K562 (cell line): Measurements from ENCODE around the gene LLGL1. TPM values are rescaled to one million over a fixed set of nuclear protein-coding genes. Genes with fewer than 3 reads are reported as not detected.

Experiments used
- ATAC-seq: fragments of 200-7000 bp; cut with Tn5 transposase; 3 replicates; pipeline ENCODE4 v1.9.1; 2020; ENCODE audit warnings: moderate library complexity
- BruUV-seq: library from RNA; stranded (reverse); fragments of 400-500 nt; replicated peaks from 2 replicates; lab custom pipeline; 2021; lab: Mats Ljungman, UMichigan
- CTCF ChIA-PET: fragments of 300-600 bp; formaldehyde crosslinking; extraction: SDS; loops from one replicate; lab custom pipeline; 2021; ENCODE audit warnings: low intra/inter-chr PET ratio; lab: Yijun Ruan, JAX
- POLR2A ChIA-PET: fragments of 300-600, 350-650 bp; sonication (Branson Sonifier 250); formaldehyde crosslinking; extraction: SDS; loops from one replicate; lab custom pipeline; 2021; ENCODE audit warnings: antibody characterized with exemption, inconsistent platforms; lab: Yijun Ruan, JAX
- DNase-seq, 4 experiments: peaks; one replicate each; pipeline versions ENCODE4 v3.0.0 to v3.0.0-alpha.2; 2011 to 2018; ENCODE audit warnings: low spot score in 3 of 4, mixed read lengths in 3 of 4; ENCODE audit errors: extremely low read depth in 1 of 4
- FAIRE-seq: peaks from 2 replicates; lab custom pipeline; 2011; peaks lifted over from hg19 to GRCh38; lab: Jason Lieb, UNC
- H2AFZ ChIP-seq: 2 replicates; pipeline ENCODE4 v1.6.0; 2011; ENCODE audit warnings: low read depth, low read length, control low read depth, inconsistent platforms
- H3K27ac ChIP-seq: fragments of 200-600 bp; 3 replicates; pipeline ENCODE4 v1.8.0; 2011; ENCODE audit warnings: low read depth, mild to moderate bottlenecking, control low read depth, inconsistent platforms, low read length, moderate library complexity, mixed read lengths; ENCODE audit errors: extremely low read depth
- H3K27me3 ChIP-seq, 2 experiments: fragments of 300-600 bp in 1 of 2; 2 replicates in 1 of 2; 3 replicates in 1 of 2; pipeline versions ENCODE4 v1.6.0 to v1.8.0; 2011; ENCODE audit warnings: inconsistent platforms in 2 of 2, low read length in 2 of 2, mild to moderate bottlenecking in 1 of 2, mixed read lengths in 1 of 2, moderate library complexity in 1 of 2; ENCODE audit not compliant: control insufficient read depth in 2 of 2, insufficient read depth in 2 of 2
- H3K36me3 ChIP-seq: fragments of 300-600 bp; 3 replicates; pipeline ENCODE4 v1.8.0; 2011; ENCODE audit warnings: mild to moderate bottlenecking, low read length, inconsistent platforms; ENCODE audit not compliant: control insufficient read depth, insufficient read depth
- H3K4me1 ChIP-seq, 2 experiments: fragments of 200-600 bp in 1 of 2; replicated peaks in 1 of 2; 2 replicates in 1 of 2; 3 replicates in 1 of 2; pipeline versions ENCODE4 v1.5.1 to v1.8.0; 2011; ENCODE audit warnings: inconsistent platforms in 2 of 2, low read length in 2 of 2, mild to moderate bottlenecking in 1 of 2, mixed read lengths in 1 of 2, moderate library complexity in 1 of 2; ENCODE audit not compliant: control insufficient read depth in 2 of 2, insufficient read depth in 2 of 2
- H3K4me2 ChIP-seq: 2 replicates; pipeline ENCODE4 v1.6.1; 2011; ENCODE audit warnings: low read length, control low read depth, inconsistent platforms, mixed read lengths; ENCODE audit not compliant: insufficient read depth
- H3K4me3 ChIP-seq: fragments of 200-600 bp; sonication (generic), shearing (Covaris generic); 2 replicates; pipeline ENCODE4 v1.5.1; 2016; ENCODE audit warnings: control low read depth, inconsistent platforms
- H3K79me2 ChIP-seq: fragments of 200-600 bp; 3 replicates; pipeline ENCODE4 v1.8.0; 2011; ENCODE audit warnings: low read length, inconsistent platforms; ENCODE audit not compliant: control insufficient read depth, insufficient read depth
- H3K9ac ChIP-seq, 2 experiments: 2 replicates each; pipeline versions ENCODE4 v1.6.0 to v1.6.1; 2011; ENCODE audit warnings: low read depth in 2 of 2, low read length in 2 of 2, control low read depth in 1 of 2, inconsistent platforms in 1 of 2, mild to moderate bottlenecking in 1 of 2, mixed read lengths in 1 of 2; ENCODE audit not compliant: insufficient read depth in 1 of 2
- H3K9me1 ChIP-seq: one replicate; pipeline ENCODE4 v1.6.0; 2011; ENCODE audit warnings: inconsistent platforms, mild to moderate bottlenecking, low read length, moderate library complexity; ENCODE audit not compliant: control insufficient read depth, insufficient read depth
- H3K9me3 ChIP-seq: replicated peaks from 2 replicates; pipeline ENCODE4 v1.5.1; 2011; ENCODE audit warnings: low read depth, low read length, inconsistent platforms; ENCODE audit not compliant: control insufficient read depth, insufficient read depth
- H4K20me1 ChIP-seq: replicated peaks from 2 replicates; pipeline ENCODE4 v1.6.1; 2011; ENCODE audit warnings: low read length, inconsistent platforms, mixed read lengths; ENCODE audit not compliant: control insufficient read depth, insufficient read depth
- BRF1 ChIP-seq: IDR thresholded peaks from 3 replicates; pipeline ENCODE4 v1.6.1; 2011; ENCODE audit warnings: borderline replicate concordance, mild to moderate bottlenecking; ENCODE audit not compliant: insufficient read length; ENCODE audit errors: extremely low read depth
- FIP1L1 ChIP-seq: fragments of 200-400 bp; formaldehyde crosslinking; IDR thresholded peaks from 2 replicates; pipeline ENCODE4 v1.6.1; 2018; ENCODE audit warnings: mild to moderate bottlenecking, low read depth, low read length; ENCODE audit not compliant: poor library complexity, severe bottlenecking
- FOXJ3 ChIP-seq: sonication (generic); formaldehyde crosslinking; IDR thresholded peaks from 2 replicates; pipeline ENCODE4 v1.4.0; 2020; ENCODE audit warnings: mild to moderate bottlenecking, missing genetic modification reagents
- NCOA2 ChIP-seq, 2 experiments: fragments of 450-650 bp; IDR thresholded peaks; 2 replicates each; pipeline ENCODE4 v1.6.1; 2018; ENCODE audit warnings: mild to moderate bottlenecking in 2 of 2, moderate library complexity in 1 of 2; ENCODE audit not compliant: partially characterized antibody in 2 of 2
- NFIC ChIP-seq: fragments of 450-650 bp; IDR thresholded peaks from 2 replicates; pipeline ENCODE4 v1.6.1; 2017; ENCODE audit warnings: mild to moderate bottlenecking, inconsistent platforms
- PML ChIP-seq: IDR thresholded peaks from 2 replicates; pipeline ENCODE4 v1.6.1; 2012; ENCODE audit warnings: low read length, inconsistent platforms
- RBM22 ChIP-seq: fragments of 200-400 bp; formaldehyde crosslinking; IDR thresholded peaks from 2 replicates; pipeline ENCODE4 v1.6.1; 2018; ENCODE audit warnings: low read length, low read depth; ENCODE audit not compliant: poor library complexity, severe bottlenecking
- TGIF2 ChIP-seq: sonication (generic); formaldehyde crosslinking; IDR thresholded peaks from 2 replicates; pipeline ENCODE4 v1.8.1; 2022; ENCODE audit warnings: mild to moderate bottlenecking, missing genetic modification reagents, moderate library complexity
- ZNF3 ChIP-seq: fragments of 250-450 bp; sonication (Bioruptor Pico); IDR thresholded peaks from 2 replicates; pipeline ENCODE4 v1.5.0; 2021; ENCODE audit warnings: mild to moderate bottlenecking, moderate library complexity
- ZNF668 ChIP-seq: fragments of 250-450 bp; sonication (Bioruptor Pico); IDR thresholded peaks from 2 replicates; pipeline ENCODE4 v1.8.0; 2022; ENCODE audit warnings: mild to moderate bottlenecking, inconsistent platforms
- WGBS: fragments of 100-300 bp; shearing (Covaris generic); methylation state at CpG from one replicate; pipeline ENCODE4 v1.1.6; 2016; ENCODE audit warnings: low coverage, mixed read lengths; ENCODE audit not compliant: insufficient coverage; ENCODE audit errors: missing lambda C conversion rate; 5-methylcytosine and 5-hydroxymethylcytosine counted together
- in situ Hi-C: fragments of 300-500 bp; cut with MboI; formaldehyde crosslinking; loops from 4 replicates; pipeline ENCODE4 v1.15.0; 2018; ENCODE audit warnings: inconsistent platforms, mixed read lengths
- intact Hi-C: fragments of 100-400 bp; cut with micrococcal nuclease; formaldehyde crosslinking; loops from 2 replicates; pipeline ENCODE4 v1.14.2; 2022
- polyA plus RNA-seq, 8 experiments: library from polyadenylated mRNA; depleted of rRNA in 4 of 8; stranded (reverse) in 5 of 8; unstranded in 3 of 8; fragments of >200 nt; fragmentation: Nextera tagmentation in 2 of 8; fragmentation: Illumina TruSeq in 1 of 8; extraction: Ambion mirVana in 2 of 8; extraction: Trizol in 1 of 8; gene quantifications; 2 replicates each; pipeline versions ENCODE4 v1.2.1 to v1.2.3, GENCODE V29; 2011 to 2014; ENCODE audit warnings: inconsistent platforms in 1 of 8, missing spikeins in 1 of 8
- total RNA-seq, 7 experiments: library from RNA; depleted of rRNA in 6 of 7; stranded (reverse); fragments of >200 nt in 6 of 7; fragmentation: Illumina TruSeq in 2 of 7; extraction: Trizol in 2 of 7; gene quantifications; 2 replicates each; pipeline versions ENCODE4 v1.2.1 to v1.2.3, GENCODE V29; 2011 to 2021; ENCODE audit warnings: low replicate concordance in 1 of 7
- TF ChIP-seq, protein P1 (sequence below), 2 experiments: fragments of 250-450 bp in 1 of 2; fragments of 450-650 bp in 1 of 2; sonication (Bioruptor Pico) in 1 of 2; IDR thresholded peaks; 2 replicates each; pipeline versions ENCODE4 v1.6.1 to v1.8.0; 2016 to 2021; ENCODE audit warnings: mild to moderate bottlenecking in 2 of 2, moderate library complexity in 2 of 2, missing compliant biosample characterization in 1 of 2, missing genetic modification characterization in 1 of 2
- TF ChIP-seq, protein P2 (sequence below), 2 experiments: fragments of 150-350 bp in 1 of 2; IDR thresholded peaks; 2 replicates each; pipeline ENCODE4 v1.6.1; 2012 to 2016; ENCODE audit warnings: low read depth in 2 of 2, low read length in 2 of 2, mild to moderate bottlenecking in 1 of 2, moderate library complexity in 1 of 2
- TF ChIP-seq, protein P3 (sequence below): IDR thresholded peaks from 2 replicates; pipeline ENCODE4 v1.6.1; 2011; ENCODE audit not compliant: insufficient read length; ENCODE audit errors: extremely low read depth

Gene LLGL1
- total and polyA plus RNA-seq, 9 of the 15 experiments (the other 6 are each of a cell fraction or from before 2014, with no cell fraction given) = 0.11 to 12.9 (median 5.3) TPM; not detected in 1

DNA sequence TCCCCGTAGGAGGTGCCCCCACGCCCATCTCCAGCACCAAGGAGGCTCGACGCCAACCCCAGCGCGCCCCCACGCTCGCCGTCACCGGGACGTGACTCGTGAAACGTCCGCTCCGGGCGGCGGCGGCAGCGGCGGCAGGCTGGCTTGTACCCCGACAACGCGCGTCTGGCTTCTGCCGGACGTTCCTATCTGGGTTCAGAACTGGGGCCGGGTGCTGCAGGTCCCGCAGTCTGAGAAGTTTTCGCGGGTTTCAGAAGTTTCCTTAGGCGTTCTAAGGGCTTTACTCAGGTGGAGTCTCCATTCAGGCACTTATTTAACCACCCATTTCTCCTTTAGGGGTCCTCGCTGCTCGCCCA lies 42.5 kb upstream of the LLGL1 start (continued):
- TF ChIP-seq RBM22 (peak; percentile 17), TGIF2 (CRISPR knock-in tag) (no peak), NFIC (peak; percentile 37), ZNF3 (no peak), NCOA2 (IDR thresholded peaks at IDR 0.05; ENCODE audit: partially characterized antibody in 2 of 2) (no peak), FIP1L1 (no peak), FOXJ3 (no peak), PML (peak; percentile 74), BRF1 (no peak)
- TF ChIP-seq, protein P1, sequence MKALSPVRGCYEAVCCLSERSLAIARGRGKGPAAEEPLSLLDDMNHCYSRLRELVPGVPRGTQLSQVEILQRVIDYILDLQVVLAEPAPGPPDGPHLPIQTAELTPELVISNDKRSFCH (CRISPR knock-in tag; IDR thresholded peaks at IDR 0.05) = no peak
- TF ChIP-seq, protein P1 (tag; IDR thresholded peaks at IDR 0.05) = no peak

DNA sequence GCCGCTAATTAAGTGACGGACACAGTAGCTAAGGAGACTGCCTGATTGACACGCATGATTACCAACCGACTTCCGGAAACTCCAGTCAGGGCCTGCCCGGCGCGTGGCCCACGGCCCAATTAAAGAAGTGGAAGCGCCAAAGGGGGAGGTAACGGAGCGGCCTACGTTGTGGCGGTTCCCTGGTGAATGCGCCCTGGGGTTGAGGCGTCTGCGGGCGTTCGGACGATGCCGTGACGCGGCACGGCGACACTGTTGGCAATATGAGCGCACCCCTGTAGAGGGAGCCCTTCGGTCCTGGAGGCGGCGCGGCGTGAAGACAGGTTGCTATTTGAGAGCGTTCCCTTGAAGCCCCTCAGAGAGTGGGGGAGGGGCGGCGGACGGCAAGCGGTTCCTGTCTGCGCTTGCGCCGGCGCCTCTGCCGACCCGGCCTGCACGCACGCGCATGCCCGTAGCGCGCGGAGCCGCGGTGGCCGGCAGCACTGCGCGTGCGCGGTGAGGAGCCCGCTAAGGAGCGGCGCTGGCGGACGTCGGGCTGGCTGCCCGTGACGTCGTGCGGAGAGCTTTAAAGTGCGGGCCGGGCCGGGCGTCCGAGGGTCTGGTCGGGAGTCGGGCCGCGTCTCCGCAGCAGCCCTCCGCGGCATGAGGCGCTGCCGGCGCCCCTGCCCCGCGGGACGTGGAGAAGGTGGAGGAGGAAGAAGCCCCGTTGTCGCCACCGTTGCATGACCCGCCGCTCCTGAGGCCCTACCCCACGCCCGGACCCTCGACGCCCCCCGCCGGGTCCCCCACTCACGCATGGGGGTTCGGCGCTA lies 41.9 kb upstream of the LLGL1 start, which contains the start of gene ALKBH5:
Gene ALKBH5, plus strand, starts transcription at position 495 of the 809 bp plus-strand sequence. CDS start 416 bp downstream, outside the sequence.
- H3K9me3 ChIP-seq = no peaks in the 10 kb centered on the region
- intact Hi-C loops (no loop called here), in situ Hi-C loops (no loop called here)
- ChIA-PET POLR2A (interaction anchor here (0.5 to 1.9 kb wide), 7 partner anchors 12 to 44 kb away, joined by 3 to 8 read pairs (median 4); no protein-coding TSS in a partner anchor), CTCF (no interaction called here)
- WGBS = 0% methylated on average over 30 of the region's 98 CpGs
- peak within 1 kb of the TSS; percentile 93 to 94 for H3K9ac ChIP-seq
- H3K27me3 ChIP-seq = no peaks in the 10 kb centered on the region
- peak within 1 kb of the TSS; percentile 95 for H3K4me2 ChIP-seq
- DNase-seq = peak; percentile 95 to 97 (median 97)
- H2AFZ ChIP-seq = peak within 1 kb of the TSS; percentile 98
- ATAC-seq = peak; percentile 91
- H3K27ac ChIP-seq = peak within 1 kb of the TSS; percentile 99
- peaks cover 34 to 37% of the 10 kb centered on the region in 2 experiments for H3K4me1 ChIP-seq
- no peak for FAIRE-seq
- peaks cover 49% of the 10 kb centered on the region for H3K79me2 ChIP-seq
- H4K20me1 ChIP-seq = peaks cover 33% of the 10 kb centered on the region
- no peaks in the 10 kb centered on the region for H3K9me1 ChIP-seq
- TSS peak; percentile 52 for BruUV-seq
- H3K36me3 ChIP-seq = peaks cover 32% of the 10 kb centered on the region; the same call in 2 of the 3 replicates
- H3K4me3 ChIP-seq = peak within 1 kb of the TSS; percentile 69
- TF ChIP-seq, protein P2, sequence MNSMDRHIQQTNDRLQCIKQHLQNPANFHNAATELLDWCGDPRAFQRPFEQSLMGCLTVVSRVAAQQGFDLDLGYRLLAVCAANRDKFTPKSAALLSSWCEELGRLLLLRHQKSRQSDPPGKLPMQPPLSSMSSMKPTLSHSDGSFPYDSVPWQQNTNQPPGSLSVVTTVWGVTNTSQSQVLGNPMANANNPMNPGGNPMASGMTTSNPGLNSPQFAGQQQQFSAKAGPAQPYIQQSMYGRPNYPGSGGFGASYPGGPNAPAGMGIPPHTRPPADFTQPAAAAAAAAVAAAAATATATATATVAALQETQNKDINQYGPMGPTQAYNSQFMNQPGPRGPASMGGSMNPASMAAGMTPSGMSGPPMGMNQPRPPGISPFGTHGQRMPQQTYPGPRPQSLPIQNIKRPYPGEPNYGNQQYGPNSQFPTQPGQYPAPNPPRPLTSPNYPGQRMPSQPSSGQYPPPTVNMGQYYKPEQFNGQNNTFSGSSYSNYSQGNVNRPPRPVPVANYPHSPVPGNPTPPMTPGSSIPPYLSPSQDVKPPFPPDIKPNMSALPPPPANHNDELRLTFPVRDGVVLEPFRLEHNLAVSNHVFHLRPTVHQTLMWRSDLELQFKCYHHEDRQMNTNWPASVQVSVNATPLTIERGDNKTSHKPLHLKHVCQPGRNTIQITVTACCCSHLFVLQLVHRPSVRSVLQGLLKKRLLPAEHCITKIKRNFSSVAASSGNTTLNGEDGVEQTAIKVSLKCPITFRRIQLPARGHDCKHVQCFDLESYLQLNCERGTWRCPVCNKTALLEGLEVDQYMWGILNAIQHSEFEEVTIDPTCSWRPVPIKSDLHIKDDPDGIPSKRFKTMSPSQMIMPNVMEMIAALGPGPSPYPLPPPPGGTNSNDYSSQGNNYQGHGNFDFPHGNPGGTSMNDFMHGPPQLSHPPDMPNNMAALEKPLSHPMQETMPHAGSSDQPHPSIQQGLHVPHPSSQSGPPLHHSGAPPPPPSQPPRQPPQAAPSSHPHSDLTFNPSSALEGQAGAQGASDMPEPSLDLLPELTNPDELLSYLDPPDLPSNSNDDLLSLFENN (IDR thresholded peaks at IDR 0.05; ENCODE audit: low read depth in 2 of 2, low read length in 2 of 2) = no peak
- TF ChIP-seq ZNF668 (CRISPR knock-in tag) = no peak
- TF ChIP-seq, protein P3, sequence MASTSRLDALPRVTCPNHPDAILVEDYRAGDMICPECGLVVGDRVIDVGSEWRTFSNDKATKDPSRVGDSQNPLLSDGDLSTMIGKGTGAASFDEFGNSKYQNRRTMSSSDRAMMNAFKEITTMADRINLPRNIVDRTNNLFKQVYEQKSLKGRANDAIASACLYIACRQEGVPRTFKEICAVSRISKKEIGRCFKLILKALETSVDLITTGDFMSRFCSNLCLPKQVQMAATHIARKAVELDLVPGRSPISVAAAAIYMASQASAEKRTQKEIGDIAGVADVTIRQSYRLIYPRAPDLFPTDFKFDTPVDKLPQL = no peak
